ENCODE measurements around the gene ILKAP. TPM values are rescaled to one million over a fixed set of nuclear protein-coding genes. Genes with fewer than 3 reads are reported as not detected.

Gene ILKAP
- total RNA-seq, 1 experiment from 2014 or later, result 31.6 TPM

DNA sequence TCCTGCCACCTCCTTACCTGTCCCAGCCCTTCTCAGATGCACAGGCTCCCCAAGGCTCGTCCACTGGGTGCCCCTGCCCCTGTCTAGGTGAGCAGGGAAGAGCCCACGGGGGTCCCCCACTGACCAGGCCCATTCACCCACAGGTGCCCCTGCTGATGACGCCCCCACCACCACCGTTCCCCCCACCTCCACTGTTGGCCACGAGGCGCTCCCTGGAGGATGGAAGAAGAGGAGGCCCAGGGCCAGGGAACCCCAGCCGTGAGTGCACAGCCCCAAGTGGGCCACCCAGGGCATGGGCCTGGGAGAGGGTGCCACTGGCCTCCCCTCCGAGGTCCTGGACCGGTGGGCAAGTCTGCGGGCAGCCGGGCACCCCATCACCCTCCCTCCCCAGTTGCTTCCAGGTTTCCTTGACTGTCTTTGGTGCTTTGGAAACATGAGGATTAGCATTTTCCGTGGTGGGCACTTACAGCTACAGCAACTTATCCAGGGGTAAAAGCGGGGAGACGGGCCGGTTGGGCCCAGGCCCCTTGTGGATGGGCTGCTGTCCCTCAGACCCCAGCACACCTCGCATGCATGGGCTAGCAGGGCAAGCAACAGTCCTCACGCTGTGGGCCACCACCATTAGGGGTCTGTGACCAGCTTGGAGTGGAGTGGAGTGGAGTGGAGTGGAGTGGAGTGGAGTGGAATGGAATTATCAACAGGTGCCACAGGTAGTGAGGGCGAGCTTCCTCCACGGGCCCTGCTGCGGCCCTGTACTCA is 78.2 kb downstream of the ILKAP start:
- CTCF ChIA-PET, result interaction anchor here (0.6 kb wide), 1 partner anchor 12 kb away, joined by 5 read pairs; no protein-coding TSS in a partner anchor
- Mint-ChIP-seq H3K4me1 (ENCODE audit: low read depth, unreplicated experiment) (no peaks in the 10 kb centered on the region), H3K9me3 (ENCODE audit: unreplicated experiment) (no peaks in the 10 kb centered on the region), H3K4me3 (ENCODE audit: unreplicated experiment) (no peak overlapping the region), H3K36me3 (ENCODE audit: insufficient read depth, unreplicated experiment) (no peaks in the 10 kb centered on the region), H3K27me3 (ENCODE audit: insufficient read depth, unreplicated experiment) (no peaks in the 10 kb centered on the region), H3K27ac (ENCODE audit: unreplicated experiment) (no peak overlapping the region)
- BruUV-seq (replicated peaks), result no TSS peak
- no peaks in the 10 kb centered on the region for H3K36me3 ChIP-seq (ENCODE audit: control insufficient read depth, insufficient read depth, low read length)
- no peak for DNase-seq
- intact Hi-C loops (cut with micrococcal nuclease; ENCODE audit: unreplicated experiment), result no loop called here
- TF ChIP-seq, protein P1, sequence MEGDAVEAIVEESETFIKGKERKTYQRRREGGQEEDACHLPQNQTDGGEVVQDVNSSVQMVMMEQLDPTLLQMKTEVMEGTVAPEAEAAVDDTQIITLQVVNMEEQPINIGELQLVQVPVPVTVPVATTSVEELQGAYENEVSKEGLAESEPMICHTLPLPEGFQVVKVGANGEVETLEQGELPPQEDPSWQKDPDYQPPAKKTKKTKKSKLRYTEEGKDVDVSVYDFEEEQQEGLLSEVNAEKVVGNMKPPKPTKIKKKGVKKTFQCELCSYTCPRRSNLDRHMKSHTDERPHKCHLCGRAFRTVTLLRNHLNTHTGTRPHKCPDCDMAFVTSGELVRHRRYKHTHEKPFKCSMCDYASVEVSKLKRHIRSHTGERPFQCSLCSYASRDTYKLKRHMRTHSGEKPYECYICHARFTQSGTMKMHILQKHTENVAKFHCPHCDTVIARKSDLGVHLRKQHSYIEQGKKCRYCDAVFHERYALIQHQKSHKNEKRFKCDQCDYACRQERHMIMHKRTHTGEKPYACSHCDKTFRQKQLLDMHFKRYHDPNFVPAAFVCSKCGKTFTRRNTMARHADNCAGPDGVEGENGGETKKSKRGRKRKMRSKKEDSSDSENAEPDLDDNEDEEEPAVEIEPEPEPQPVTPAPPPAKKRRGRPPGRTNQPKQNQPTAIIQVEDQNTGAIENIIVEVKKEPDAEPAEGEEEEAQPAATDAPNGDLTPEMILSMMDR (IDR thresholded peaks at IDR 0.05; ENCODE audit: insufficient read depth in 1 of 2, low read depth in 1 of 2, low read length in 1 of 2, severe bottlenecking in 1 of 2, unreplicated experiment in 1 of 2), result no peak
- H3K27me3 ChIP-seq (replicated peaks; ENCODE audit: control insufficient read depth, insufficient read depth, low read length), result no peaks in the 10 kb centered on the region
- H3K9me3 ChIP-seq, result no peaks in the 10 kb centered on the region
- no peak overlapping the region for H3K4me3 ChIP-seq (ENCODE audit: low read depth, low read length)
- POLR2A ChIA-PET, result no interaction called here
- no peaks in the 10 kb centered on the region for H3K4me1 ChIP-seq

DNA sequence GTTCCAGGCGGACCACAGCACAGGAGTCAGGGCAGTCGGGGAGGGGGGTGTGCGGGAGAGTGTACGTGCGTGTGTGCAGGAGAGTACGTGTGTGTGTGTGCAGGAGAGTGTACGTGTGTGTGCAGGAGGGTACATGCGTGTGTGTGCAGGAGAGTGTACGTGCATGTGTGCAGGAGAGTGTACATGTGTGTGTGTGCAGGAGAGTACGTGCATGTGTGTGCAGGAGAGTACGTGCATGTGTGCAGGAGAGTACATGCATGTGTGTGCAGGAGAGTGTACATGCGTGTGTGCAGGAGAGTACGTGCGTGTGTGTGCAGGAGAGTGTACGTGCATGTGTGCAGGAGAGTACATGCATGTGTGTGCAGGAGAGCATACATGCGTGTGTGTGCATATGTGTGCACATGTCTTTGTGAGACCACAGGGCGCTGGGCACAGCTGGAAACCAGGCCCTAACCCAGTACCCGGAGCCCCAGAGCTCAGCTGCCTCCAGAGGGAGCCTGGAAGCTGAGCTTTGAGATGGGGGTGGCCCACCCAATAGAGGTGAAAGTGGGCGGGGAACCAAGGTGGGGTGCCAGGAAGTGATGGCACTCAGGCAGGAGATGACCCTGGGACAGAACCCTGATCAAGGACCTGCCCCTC is 78.9 kb downstream of the ILKAP start:
- Histone ChIP-seq H3K9me3 (no peaks in the 10 kb centered on the region), H3K27me3 (replicated peaks; ENCODE audit: control insufficient read depth, insufficient read depth, low read length) (no peaks in the 10 kb centered on the region), H3K4me3 (ENCODE audit: low read depth, low read length) (no peak overlapping the region), H3K4me1 (no peaks in the 10 kb centered on the region), H3K36me3 (ENCODE audit: control insufficient read depth, insufficient read depth, low read length) (no peaks in the 10 kb centered on the region)
- H3K27ac Mint-ChIP-seq (ENCODE audit: unreplicated experiment), result no peak overlapping the region
- DNase-seq, result no peak
- POLR2A ChIA-PET, result no interaction called here
- CTCF ChIA-PET, result no interaction called here
- no peak overlapping the region for H3K4me3 Mint-ChIP-seq (ENCODE audit: unreplicated experiment)
- TF ChIP-seq, protein P1 (IDR thresholded peaks at IDR 0.05; ENCODE audit: insufficient read depth in 1 of 2, low read depth in 1 of 2, low read length in 1 of 2, severe bottlenecking in 1 of 2, unreplicated experiment in 1 of 2), result no peak
- intact Hi-C loops (cut with micrococcal nuclease; ENCODE audit: unreplicated experiment), result no loop called here
- no peaks in the 10 kb centered on the region for H3K9me3 Mint-ChIP-seq (ENCODE audit: unreplicated experiment)
- H3K36me3 Mint-ChIP-seq (ENCODE audit: insufficient read depth, unreplicated experiment), result no peaks in the 10 kb centered on the region
- no TSS peak for BruUV-seq (replicated peaks)
- no peaks in the 10 kb centered on the region for H3K4me1 Mint-ChIP-seq (ENCODE audit: low read depth, unreplicated experiment)
- no peaks in the 10 kb centered on the region for H3K27me3 Mint-ChIP-seq (ENCODE audit: insufficient read depth, unreplicated experiment)

- Mint-ChIP-seq H3K9me3 (ENCODE audit: unreplicated experiment) (no peaks in the 10 kb centered on the region), H3K4me1 (ENCODE audit: low read depth, unreplicated experiment) (no peaks in the 10 kb centered on the region), H3K4me3 (ENCODE audit: unreplicated experiment) (no peak overlapping the region), H3K27me3 (ENCODE audit: insufficient read depth, unreplicated experiment) (no peaks in the 10 kb centered on the region), H3K27ac (ENCODE audit: unreplicated experiment) (no peak overlapping the region), H3K36me3 (ENCODE audit: insufficient read depth, unreplicated experiment) (no peaks in the 10 kb centered on the region)
- no peak for DNase-seq
- Histone ChIP-seq H3K9me3 (no peaks in the 10 kb centered on the region), H3K27me3 (replicated peaks; ENCODE audit: control insufficient read depth, insufficient read depth, low read length) (no peaks in the 10 kb centered on the region), H3K36me3 (ENCODE audit: control insufficient read depth, insufficient read depth, low read length) (no peaks in the 10 kb centered on the region), H3K4me3 (ENCODE audit: low read depth, low read length) (no peak overlapping the region), H3K4me1 (no peaks in the 10 kb centered on the region)
- intact Hi-C loops (cut with micrococcal nuclease; ENCODE audit: unreplicated experiment), result no loop called here
- no TSS peak for BruUV-seq (replicated peaks)
- CTCF ChIA-PET, result no interaction called here
- TF ChIP-seq, protein P1 (IDR thresholded peaks at IDR 0.05; ENCODE audit: insufficient read depth in 1 of 2, low read depth in 1 of 2, low read length in 1 of 2, severe bottlenecking in 1 of 2, unreplicated experiment in 1 of 2), result no peak
- POLR2A ChIA-PET, result no interaction called here
These were observed 79.5 kb downstream of the ILKAP start for GRCh38 chr2:238123991-238124470.
